A549 (cell line): ENCODE results near the gene SUB1.

Experiments
- CHD2 ChIP-seq: fragments of 150-350 bp; IDR thresholded peaks from 2 replicates; pipeline ENCODE4 v1.6.1; 2014; ENCODE audit warnings: low read length; ENCODE audit not compliant: partially characterized antibody
- MAZ ChIP-seq: fragments of 150-350 bp; IDR thresholded peaks from 2 replicates; pipeline ENCODE4 v1.6.1; 2014; ENCODE audit warnings: antibody characterized with exemption, low read depth, low read length, borderline replicate concordance
- POLR2AphosphoS2 ChIP-seq: conservative IDR thresholded peaks from 2 replicates; pipeline ENCODE4 v1.6.1; 2012; ENCODE audit warnings: low read length, improper control_type of control experiment, inconsistent platforms
- SMC3 ChIP-seq: fragments of >200 bp; sonication (Bioruptor Twin); formaldehyde crosslinking; IDR thresholded peaks from 3 replicates; pipeline ENCODE4 v1.6.1; 2018; ENCODE audit warnings: inconsistent platforms
- ZSCAN20 ChIP-seq: fragments of 250-450 bp; sonication (Bioruptor Pico); IDR thresholded peaks from 2 replicates; pipeline ENCODE4 v1.8.0; 2022; ENCODE audit warnings: mild to moderate bottlenecking, moderate library complexity
- TF ChIP-seq, protein P1 (sequence below): fragments of >200 bp; sonication (Bioruptor Twin); formaldehyde crosslinking; IDR thresholded peaks from 3 replicates; pipeline ENCODE4 v1.5.1; 2016
- TF ChIP-seq, protein P2 (sequence below): fragments of 150-350 bp; IDR thresholded peaks from 2 replicates; pipeline ENCODE4 v1.6.1; 2014; ENCODE audit warnings: low read depth, mild to moderate bottlenecking, low read length
- TF ChIP-seq, protein P3 (sequence below): fragments of 450-650 bp; IDR thresholded peaks from 2 replicates; pipeline ENCODE4 v1.6.1; 2014; ENCODE audit warnings: antibody characterized with exemption

DNA sequence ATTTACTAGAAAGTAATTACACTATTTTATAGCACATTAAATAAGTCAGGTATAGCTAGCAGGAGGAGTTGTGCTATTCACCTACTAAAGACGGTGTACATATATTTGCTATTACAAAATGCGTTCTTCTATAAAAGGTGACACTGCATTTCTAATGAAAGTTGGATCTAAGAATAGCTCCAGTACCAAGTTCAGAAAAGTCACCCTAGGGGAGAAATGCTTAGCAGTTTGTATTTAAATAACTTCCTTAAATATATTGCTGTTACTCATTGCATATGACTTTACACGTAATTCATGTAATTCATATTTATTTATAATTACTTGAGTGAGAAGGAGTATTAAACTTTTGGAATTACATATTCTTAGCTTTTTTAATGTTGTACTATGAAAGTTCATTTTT is 7.0 kb upstream of the SUB1 start:
- no peak for TF ChIP-seq SMC3
- TF ChIP-seq ZSCAN20: no peak
- TF ChIP-seq POLR2AphosphoS2: no peak
- TF ChIP-seq, protein P1, sequence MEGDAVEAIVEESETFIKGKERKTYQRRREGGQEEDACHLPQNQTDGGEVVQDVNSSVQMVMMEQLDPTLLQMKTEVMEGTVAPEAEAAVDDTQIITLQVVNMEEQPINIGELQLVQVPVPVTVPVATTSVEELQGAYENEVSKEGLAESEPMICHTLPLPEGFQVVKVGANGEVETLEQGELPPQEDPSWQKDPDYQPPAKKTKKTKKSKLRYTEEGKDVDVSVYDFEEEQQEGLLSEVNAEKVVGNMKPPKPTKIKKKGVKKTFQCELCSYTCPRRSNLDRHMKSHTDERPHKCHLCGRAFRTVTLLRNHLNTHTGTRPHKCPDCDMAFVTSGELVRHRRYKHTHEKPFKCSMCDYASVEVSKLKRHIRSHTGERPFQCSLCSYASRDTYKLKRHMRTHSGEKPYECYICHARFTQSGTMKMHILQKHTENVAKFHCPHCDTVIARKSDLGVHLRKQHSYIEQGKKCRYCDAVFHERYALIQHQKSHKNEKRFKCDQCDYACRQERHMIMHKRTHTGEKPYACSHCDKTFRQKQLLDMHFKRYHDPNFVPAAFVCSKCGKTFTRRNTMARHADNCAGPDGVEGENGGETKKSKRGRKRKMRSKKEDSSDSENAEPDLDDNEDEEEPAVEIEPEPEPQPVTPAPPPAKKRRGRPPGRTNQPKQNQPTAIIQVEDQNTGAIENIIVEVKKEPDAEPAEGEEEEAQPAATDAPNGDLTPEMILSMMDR: no peak
- no peak for TF ChIP-seq CHD2
- TF ChIP-seq, protein P2, sequence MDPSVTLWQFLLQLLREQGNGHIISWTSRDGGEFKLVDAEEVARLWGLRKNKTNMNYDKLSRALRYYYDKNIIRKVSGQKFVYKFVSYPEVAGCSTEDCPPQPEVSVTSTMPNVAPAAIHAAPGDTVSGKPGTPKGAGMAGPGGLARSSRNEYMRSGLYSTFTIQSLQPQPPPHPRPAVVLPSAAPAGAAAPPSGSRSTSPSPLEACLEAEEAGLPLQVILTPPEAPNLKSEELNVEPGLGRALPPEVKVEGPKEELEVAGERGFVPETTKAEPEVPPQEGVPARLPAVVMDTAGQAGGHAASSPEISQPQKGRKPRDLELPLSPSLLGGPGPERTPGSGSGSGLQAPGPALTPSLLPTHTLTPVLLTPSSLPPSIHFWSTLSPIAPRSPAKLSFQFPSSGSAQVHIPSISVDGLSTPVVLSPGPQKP: no peak
- no peak for TF ChIP-seq MAZ
- TF ChIP-seq, protein P3, sequence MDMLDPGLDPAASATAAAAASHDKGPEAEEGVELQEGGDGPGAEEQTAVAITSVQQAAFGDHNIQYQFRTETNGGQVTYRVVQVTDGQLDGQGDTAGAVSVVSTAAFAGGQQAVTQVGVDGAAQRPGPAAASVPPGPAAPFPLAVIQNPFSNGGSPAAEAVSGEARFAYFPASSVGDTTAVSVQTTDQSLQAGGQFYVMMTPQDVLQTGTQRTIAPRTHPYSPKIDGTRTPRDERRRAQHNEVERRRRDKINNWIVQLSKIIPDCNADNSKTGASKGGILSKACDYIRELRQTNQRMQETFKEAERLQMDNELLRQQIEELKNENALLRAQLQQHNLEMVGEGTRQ: no peak
